K562 treated with DMSO at 1 percent for 48 hours (cell line): ENCODE measurements around the gene SLC46A3. TPM values are rescaled to one million over a fixed set of nuclear protein-coding genes. Genes with fewer than 3 reads are reported as not detected.

Experiments used
- total RNA-seq: library from RNA; unstranded; fragments of 300-600 nt; gene quantifications from 2 replicates; pipeline ENCODE4 v1.2.3, GENCODE V29; 2022; ENCODE audit warnings: low replicate concordance; ENCODE audit errors: extremely low read depth

SLC46A3 gene
- not detected in 2 replicates for total RNA-seq

DNA sequence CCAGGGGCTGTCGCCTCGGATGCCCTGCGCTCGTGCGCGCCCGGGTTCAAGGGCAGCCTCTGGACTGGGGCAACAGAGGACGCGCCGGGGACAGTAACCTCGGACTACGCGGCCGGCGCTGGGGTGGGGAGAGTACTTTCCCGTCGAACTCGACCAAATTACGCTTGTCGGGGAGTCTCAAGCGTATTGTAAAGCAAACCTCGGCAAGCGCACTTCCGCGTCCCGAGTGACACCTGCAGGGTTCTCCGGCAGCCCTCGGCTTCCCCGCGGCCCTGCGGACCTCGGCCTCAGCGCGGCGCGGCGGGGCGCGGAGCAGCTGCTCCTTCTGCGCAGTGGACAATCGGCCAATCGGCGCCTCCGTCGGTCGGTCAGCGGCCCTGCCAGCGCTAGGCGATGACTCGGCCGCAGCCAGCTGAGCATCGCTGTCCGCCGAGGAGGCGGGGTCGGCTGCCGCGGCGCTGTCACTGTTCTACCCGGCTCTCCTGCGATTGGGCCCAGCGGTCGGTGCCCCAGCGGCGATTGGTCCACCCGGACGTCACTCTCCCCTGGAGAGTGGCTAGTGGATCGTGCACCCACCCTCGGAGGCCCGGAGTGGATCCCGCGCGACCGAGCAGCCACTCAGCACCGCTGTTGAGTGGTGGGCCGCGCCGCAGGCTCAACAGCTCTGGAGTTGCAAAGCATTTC is at the start of gene SLC46A3:
Gene SLC46A3, minus strand, starts transcription at position 428 of the 684 bp plus-strand sequence. CDS start 972 bp downstream, outside the sequence.

DNA sequence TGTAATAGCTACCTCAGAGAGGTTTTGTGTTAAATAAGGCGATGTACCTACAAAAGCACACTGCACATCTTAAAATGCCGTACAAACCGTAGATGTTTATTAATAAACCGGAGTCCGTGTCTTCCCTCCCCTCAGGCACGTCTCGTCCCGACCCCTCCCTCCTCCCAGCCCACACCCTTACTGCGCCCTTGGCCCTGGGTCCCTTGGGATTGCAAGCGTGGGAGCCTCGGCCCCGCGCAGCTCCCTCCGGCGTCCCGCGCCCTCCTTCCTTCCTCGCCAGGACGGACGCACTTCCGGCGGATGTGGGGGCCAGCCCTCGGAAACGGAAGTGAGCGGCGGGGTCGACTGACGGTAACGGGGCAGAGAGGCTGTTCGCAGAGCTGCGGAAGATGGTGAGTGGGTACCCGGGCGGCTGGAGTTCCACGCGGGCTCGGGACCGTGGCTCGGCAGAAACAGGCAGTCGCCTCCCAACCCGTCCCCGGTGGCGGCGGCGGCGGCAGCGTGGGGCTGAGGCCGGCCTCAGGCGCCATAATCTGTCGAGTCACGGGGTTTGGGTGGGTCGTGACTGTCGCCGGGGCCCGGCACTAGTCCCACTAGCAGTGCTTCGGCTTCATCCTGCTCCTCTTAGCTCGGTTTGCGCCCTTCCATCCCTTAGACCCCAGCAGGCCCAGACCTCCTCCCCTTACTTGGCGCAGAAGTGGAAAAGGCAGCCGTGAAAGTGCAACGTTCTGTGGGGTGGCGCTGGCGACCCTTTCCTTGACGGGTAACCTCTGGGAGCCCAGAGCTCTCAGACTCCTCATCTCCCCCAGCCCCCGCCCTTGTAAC is 59.8 kb downstream of the SLC46A3 start, which contains the start of gene POMP:
Gene POMP, plus strand, starts transcription at position 335 of the 825 bp plus-strand sequence. Its CDS starts 55 bp downstream, at position 390.

Other genes starting within 250 kb of the SLC46A3 start
- gene FLT1, start 223.8 kb downstream of the SLC46A3 start, total RNA-seq: not detected in 2 replicates
- not detected in 2 replicates for gene POMP, start 59.8 kb downstream of the SLC46A3 start, total RNA-seq
- not detected in 2 replicates for gene MTUS2, start 101.4 kb upstream of the SLC46A3 start, total RNA-seq